ENCODE data around the gene ATP8A2.

ATP8A2 gene

GRCh38 chr13:25943658-25944057 lies 571.9 kb downstream of the ATP8A2 start:
- no peak for DNase-seq
- Histone ChIP-seq H3K4me2 (ENCODE audit: low read depth, low read length) (no peak overlapping the region), H3K27ac (ENCODE audit: low read length) (no peak overlapping the region), H3K9ac (ENCODE audit: low read length) (no peak overlapping the region), H4K20me1 (ENCODE audit: insufficient read depth, low read length) (no peaks in the 10 kb centered on the region), H2AFZ (ENCODE audit: low read length) (no peak overlapping the region), H3K9me2 (replicated peaks; ENCODE audit: insufficient read depth, low read length) (no peaks in the 10 kb centered on the region), H3F3A (ENCODE audit: insufficient read depth, low read length) (no peaks in the 10 kb centered on the region), H3K4me1 (ENCODE audit: low read length) (no peaks in the 10 kb centered on the region), H3K9me3 (replicated peaks; ENCODE audit: insufficient read depth, low read length) (no peaks in the 10 kb centered on the region), H3K79me2 (ENCODE audit: low read length) (no peaks in the 10 kb centered on the region), H3K27me3 (replicated peaks; ENCODE audit: insufficient read depth, low read length) (no peaks in the 10 kb centered on the region), H3K4me3 (ENCODE audit: low read length) (no peak overlapping the region), H3K36me3 (replicated peaks; ENCODE audit: insufficient read depth, low read length) (no peaks in the 10 kb centered on the region)
- TF ChIP-seq CTCF (IDR thresholded peaks at IDR 0.05; ENCODE audit: low read length): no peak
- TF ChIP-seq EZH2phosphoT487 (IDR thresholded peaks at IDR 0.05; ENCODE audit: low read length): no peak
- no peak for TF ChIP-seq EZH2 (optimal IDR thresholded peaks at IDR 0.05; ENCODE audit: low read depth, low read length)

GRCh38 chr13:25945596-25945995 lies 573.8 kb downstream of the ATP8A2 start:
- no peak for DNase-seq

GRCh38 chr13:25946321-25946720 lies 574.5 kb downstream of the ATP8A2 start:
- Histone ChIP-seq H2AFZ (ENCODE audit: low read length) (no peak overlapping the region), H3K27me3 (replicated peaks; ENCODE audit: insufficient read depth, low read length) (no peaks in the 10 kb centered on the region), H3K36me3 (replicated peaks; ENCODE audit: insufficient read depth, low read length) (no peaks in the 10 kb centered on the region), H3K4me2 (ENCODE audit: low read depth, low read length) (no peak overlapping the region), H3K9ac (ENCODE audit: low read length) (no peak overlapping the region), H3K27ac (ENCODE audit: low read length) (no peak overlapping the region), H4K20me1 (ENCODE audit: insufficient read depth, low read length) (no peaks in the 10 kb centered on the region), H3F3A (ENCODE audit: insufficient read depth, low read length) (no peaks in the 10 kb centered on the region), H3K9me3 (replicated peaks; ENCODE audit: insufficient read depth, low read length) (no peaks in the 10 kb centered on the region), H3K4me3 (ENCODE audit: low read length) (no peak overlapping the region), H3K79me2 (ENCODE audit: low read length) (no peaks in the 10 kb centered on the region), H3K4me1 (ENCODE audit: low read length) (no peaks in the 10 kb centered on the region), H3K9me2 (replicated peaks; ENCODE audit: insufficient read depth, low read length) (no peaks in the 10 kb centered on the region)
- no peak for TF ChIP-seq EZH2 (optimal IDR thresholded peaks at IDR 0.05; ENCODE audit: low read depth, low read length)
- TF ChIP-seq EZH2phosphoT487 (IDR thresholded peaks at IDR 0.05; ENCODE audit: low read length): no peak
- no peak for TF ChIP-seq CTCF (IDR thresholded peaks at IDR 0.05; ENCODE audit: low read length)
- no peak for DNase-seq

More at GRCh38 chr13:25945596-25945995, 573.8 kb downstream of the ATP8A2 start:
- Histone ChIP-seq H2AFZ (ENCODE audit: low read length) (no peak overlapping the region), H3K9me3 (replicated peaks; ENCODE audit: insufficient read depth, low read length) (no peaks in the 10 kb centered on the region), H4K20me1 (ENCODE audit: insufficient read depth, low read length) (no peaks in the 10 kb centered on the region), H3K9ac (ENCODE audit: low read length) (no peak overlapping the region), H3K4me2 (ENCODE audit: low read depth, low read length) (no peak overlapping the region), H3K4me3 (ENCODE audit: low read length) (no peak overlapping the region), H3F3A (ENCODE audit: insufficient read depth, low read length) (no peaks in the 10 kb centered on the region), H3K79me2 (ENCODE audit: low read length) (no peaks in the 10 kb centered on the region), H3K9me2 (replicated peaks; ENCODE audit: insufficient read depth, low read length) (no peaks in the 10 kb centered on the region), H3K4me1 (ENCODE audit: low read length) (no peaks in the 10 kb centered on the region), H3K27me3 (replicated peaks; ENCODE audit: insufficient read depth, low read length) (no peaks in the 10 kb centered on the region), H3K36me3 (replicated peaks; ENCODE audit: insufficient read depth, low read length) (no peaks in the 10 kb centered on the region), H3K27ac (ENCODE audit: low read length) (no peak overlapping the region)
- no peak for TF ChIP-seq EZH2 (optimal IDR thresholded peaks at IDR 0.05; ENCODE audit: low read depth, low read length)
- no peak for TF ChIP-seq CTCF (IDR thresholded peaks at IDR 0.05; ENCODE audit: low read length)
- TF ChIP-seq EZH2phosphoT487 (IDR thresholded peaks at IDR 0.05; ENCODE audit: low read length): no peak

Data from MM.1S (cell line).